Heart left ventricle (tissue), 16 donors: Measurements from ENCODE around the gene PAX5. TPM values are rescaled to one million over a fixed set of nuclear protein-coding genes. Genes with fewer than 3 reads are reported as not detected.

Source experiments
- ATAC-seq, 4 donors: fragments of 200-7000 bp; cut with Tn5 transposase; one replicate each; pipeline ENCODE4 v1.9.1; 2020 to 2022; ENCODE audit warnings: moderate library complexity in 4 of 4, mild to moderate bottlenecking in 3 of 4, moderate number of reproducible peaks in 1 of 4
- DNase-seq, 5 donors: peaks; one replicate each; pipeline ENCODE4 v3.0.0-alpha.2; 2020
- H3K27ac ChIP-seq, 12 donors: fragments of 200-600 bp; sonication (generic) in 4 of 12; one replicate each; pipeline versions ENCODE4 v1.5.0 to v1.8.0; 2016 to 2022; ENCODE audit warnings: mild to moderate bottlenecking in 2 of 12
- H3K27me3 ChIP-seq, 9 donors: fragments of 200-600 bp; sonication (generic) in 2 of 9; one replicate each; pipeline versions ENCODE4 v1.5.1 to v1.8.0; 2016 to 2022; ENCODE audit warnings: mild to moderate bottlenecking in 3 of 9
- H3K36me3 ChIP-seq, 9 donors: fragments of 200-600 bp; sonication (generic) in 2 of 9; one replicate each; pipeline versions ENCODE4 v1.5.0 to v1.8.0; 2018 to 2022; ENCODE audit warnings: mild to moderate bottlenecking in 2 of 9
- H3K4me1 ChIP-seq, 12 donors: fragments of 200-600 bp; sonication (generic) in 4 of 12; one replicate each; pipeline versions ENCODE4 v1.5.0 to v1.8.0; 2016 to 2022; ENCODE audit warnings: mild to moderate bottlenecking in 3 of 12
- H3K4me3 ChIP-seq, 12 donors: fragments of 200-600 bp; sonication (generic) in 4 of 12; one replicate each; pipeline versions ENCODE4 v1.5.0 to v1.8.0; 2017 to 2022; ENCODE audit warnings: mild to moderate bottlenecking in 9 of 12, moderate library complexity in 4 of 12
- H3K9me3 ChIP-seq, 12 donors: fragments of 200-600 bp; sonication (generic) in 4 of 12; one replicate each; pipeline versions ENCODE4 v1.5.0 to v1.8.0; 2016 to 2022; ENCODE audit warnings: mild to moderate bottlenecking in 1 of 12
- CTCF ChIP-seq, 12 donors: fragments of 200-600 bp; sonication (generic) in 4 of 12; IDR thresholded peaks; one replicate each; pipeline versions ENCODE4 v1.5.0 to v1.8.0; 2018 to 2022; ENCODE audit warnings: antibody characterized with exemption in 12 of 12, mild to moderate bottlenecking in 5 of 12
- POLR2A ChIP-seq, 2 donors: fragments of 450-650 bp; IDR thresholded peaks; one replicate each; pipeline ENCODE4 v1.6.1; 2017; ENCODE audit warnings: antibody characterized with exemption in 2 of 2, mild to moderate bottlenecking in 2 of 2, moderate library complexity in 2 of 2
- WGBS, 4 donors: extraction: QIAGEN DNeasy Blood & Tissue Kit in 2 of 4; methylation state at CpG; one replicate each; pipeline versions ENCODE4 v1.1.5 to v1.1.7; 2013 to 2018; 5-methylcytosine and 5-hydroxymethylcytosine counted together
- intact Hi-C, 10 donors: fragments of 100-400 bp; cut with DNase I; formaldehyde crosslinking; loops; one replicate each; pipeline versions ENCODE4 v1.11.1 to v1.14.2; 2022
- polyA plus RNA-seq, 2 donors: library from polyadenylated mRNA; stranded (reverse); fragments of 200-250 nt; gene quantifications; one replicate each; pipeline ENCODE4 v1.2.3, GENCODE V29; 2013
- total RNA-seq, 9 donors: library from RNA; depleted of rRNA in 2 of 9; stranded (reverse); fragments of >200 nt in 2 of 9; fragmentation: NEBNext Ultra II Directional in 3 of 9; extraction: Animal tissue kit (Norgen Biotek cat#: 25700) in 3 of 9; gene quantifications; one replicate each; pipeline versions ENCODE4 v1.1.0 to v1.2.4, GENCODE V29; 2016 to 2023
- donor health status: ischemic (EF 13 %, LVEDD 7.1; RV severe dilation, severe dysfunction).
- donor health status: healthy with polysubstance abuse.
- donor health status: DM: no; HTN: yes; CAD: no.
- donor health status: DM: no; HTN: no; CAD: no.
- donor health status: ischemic (EF 25% LVEDD 6.9; RV normal size, moderate dysfunction).
- donor health status: ischemic (EF 25% LVEDD 5.7; RV mildly dilated, moderate dysfunction).
- donor health status: healthy.
- donor health status: DM: yes; HTN: yes; CAD: no.
- donor health status: ischemic (EF 35%, LVEDD 5.7; RV mildly dilated, moderate dysfunction).
- donor health status: nonischemic (EF 11% LVEDD 7.7; RV severe dilation, severe dysfunction).
- donor health status: DM: yes; HTN: yes; CAD: no.
- donor health status: PGD.
- donor health status: ischemic (EF 29% LVEDD 5.4; RV normal size, mild dysfunction).
- donor health status: nonischemic (EF 23%, LVEDD 6.1; RV moderate dilation, normal function).

PAX5 gene
- total and polyA plus RNA-seq, 11 donors: 0.01 to 0.37 (median 0.08) TPM; not detected in 7

- intact Hi-C loops: no loop called here
- TF ChIP-seq CTCF (IDR thresholded peaks at IDR 0.05) (no peak), POLR2A (IDR thresholded peaks at IDR 0.05) (no peak)
- no peaks in the 10 kb centered on the region for H3K9me3 ChIP-seq
- H3K27ac ChIP-seq: no peak overlapping the region
- no peak overlapping the region for H3K4me3 ChIP-seq
- DNase-seq (no peak), ATAC-seq (no peak)
- 48 to 68% (median 52%) methylated on average over 5 of the region's 5 CpGs for WGBS, 4 donors
- H3K4me1 ChIP-seq: no peaks in the 10 kb centered on the region
- no peaks in the 10 kb centered on the region for H3K36me3 ChIP-seq
- peaks cover 0 to 34% (median 0%) of the 10 kb centered on the region in 9 donors for H3K27me3 ChIP-seq
Measured at GRCh38 chr9:36827593-36827992, 206.5 kb downstream of the PAX5 start.

- TF ChIP-seq POLR2A (IDR thresholded peaks at IDR 0.05): no peak
- no peak for TF ChIP-seq CTCF (IDR thresholded peaks at IDR 0.05)
- intact Hi-C loops: no loop called here
- ATAC-seq (no peak), DNase-seq (no peak)
- peaks cover 0 to 34% (median 0%) of the 10 kb centered on the region in 9 donors for H3K27me3 ChIP-seq
- H3K27ac ChIP-seq: no peak overlapping the region
- no peaks in the 10 kb centered on the region for H3K9me3 ChIP-seq
- H3K4me3 ChIP-seq: no peak overlapping the region
- no peaks in the 10 kb centered on the region for H3K4me1 ChIP-seq
- no peaks in the 10 kb centered on the region for H3K36me3 ChIP-seq
- 73 to 84% (median 80%) methylated on average over 4 of the region's 4 CpGs for WGBS, 4 donors
Measured at GRCh38 chr9:36826581-36826980, 207.5 kb downstream of the PAX5 start.

GRCh38 chr9:36825179-36825578, 208.9 kb downstream of the PAX5 start:
- peak in 1 of 4 donors; percentile 23 for ATAC-seq
- no peak for TF ChIP-seq POLR2A (IDR thresholded peaks at IDR 0.05)
- TF ChIP-seq CTCF (IDR thresholded peaks at IDR 0.05): no peak
- no peak overlapping the region for H3K27ac ChIP-seq
- H3K27me3 ChIP-seq: peaks cover 0 to 31% (median 4%) of the 10 kb centered on the region in 9 donors
- no peak overlapping the region for H3K4me3 ChIP-seq
- no peaks in the 10 kb centered on the region for H3K36me3 ChIP-seq
- H3K9me3 ChIP-seq: no peaks in the 10 kb centered on the region
- no peaks in the 10 kb centered on the region for H3K4me1 ChIP-seq
- no peak for DNase-seq
- 76 to 81% (median 79%) methylated on average over 5 to 8 of the region's 8 CpGs for WGBS, 4 donors
- intact Hi-C loops: no loop called here

GRCh38 chr9:36823934-36824333, 210.1 kb downstream of the PAX5 start:
- Histone ChIP-seq H3K4me1 (peaks cover 0 to 3% (median 0%) of the 10 kb centered on the region in 12 donors), H3K27me3 (peaks cover 0 to 39% (median 11%) of the 10 kb centered on the region in 9 donors), H3K36me3 (no peaks in the 10 kb centered on the region), H3K27ac (no peak overlapping the region), H3K4me3 (no peak overlapping the region), H3K9me3 (no peaks in the 10 kb centered on the region)
- no peak for DNase-seq
- ATAC-seq: no peak
- WGBS, 4 donors: 76 to 84% (median 81%) methylated on average over 5 of the region's 5 CpGs
- no peak for TF ChIP-seq CTCF (IDR thresholded peaks at IDR 0.05)
- TF ChIP-seq POLR2A (IDR thresholded peaks at IDR 0.05): no peak
- intact Hi-C loops: no loop called here
